H1 (cell line): ENCODE measurements around the gene MSI1. TPM values are rescaled to one million over a fixed set of nuclear protein-coding genes. Genes with fewer than 3 reads are reported as not detected.

ENCODE experiments used
- CTCF ChIA-PET: fragments of 300-600 bp; sonication (Branson Sonifier 250); formaldehyde crosslinking; loops from one replicate; lab custom pipeline; 2021; ENCODE audit not compliant: partially characterized antibody; lab: Charles Lee
- POLR2A ChIA-PET: fragments of 300-600 bp; sonication (Branson Sonifier 250); formaldehyde crosslinking; loops from one replicate; lab custom pipeline; 2021; ENCODE audit warnings: inconsistent platforms; ENCODE audit not compliant: partially characterized antibody; lab: Charles Lee
- DNase-seq, 2 experiments: peaks; one replicate each; pipeline versions ENCODE4 v3.0.0 to v3.0.0-alpha.2; 2010 to 2022; ENCODE audit warnings: low spot score in 2 of 2, low read depth in 1 of 2, mixed read lengths in 1 of 2
- FAIRE-seq: peaks from 2 replicates; lab custom pipeline; 2011; peaks lifted over from hg19 to GRCh38; lab: Jason Lieb, UNC
- H2AFZ ChIP-seq: 2 replicates; pipeline ENCODE4 v1.8.1; 2012; ENCODE audit warnings: low read length, inconsistent platforms
- H2AK5ac ChIP-seq: 2 replicates; pipeline ENCODE4 v1.6.1; 2013; ENCODE audit warnings: low read depth, low read length
- H2BK120ac ChIP-seq: replicated peaks from 2 replicates; pipeline ENCODE3; 2013; ENCODE audit warnings: low read depth, low read length, inconsistent platforms
- H2BK12ac ChIP-seq: 2 replicates; pipeline ENCODE4 v1.6.1; 2013; ENCODE audit warnings: low read depth, low read length
- H2BK15ac ChIP-seq: 2 replicates; pipeline ENCODE4 v1.6.1; 2013; ENCODE audit warnings: low read length
- H2BK20ac ChIP-seq: 2 replicates; pipeline ENCODE4 v1.6.1; 2013; ENCODE audit warnings: low read length
- H2BK5ac ChIP-seq: 2 replicates; pipeline ENCODE4 v1.6.1; 2013; ENCODE audit warnings: low read depth, low read length
- H3K14ac ChIP-seq: 2 replicates; pipeline ENCODE4 v1.6.1; 2013; ENCODE audit warnings: inconsistent platforms; ENCODE audit not compliant: insufficient read length
- H3K18ac ChIP-seq: 2 replicates; pipeline ENCODE4 v1.6.1; 2013; ENCODE audit warnings: low read length; ENCODE audit errors: extremely low read depth
- H3K23ac ChIP-seq: 2 replicates; pipeline ENCODE4 v1.6.1; 2013; ENCODE audit warnings: inconsistent platforms; ENCODE audit not compliant: insufficient read length
- H3K23me2 ChIP-seq: 2 replicates; pipeline ENCODE4 v1.6.1; 2013; ENCODE audit warnings: low read depth, low read length
- H3K27ac ChIP-seq: 2 replicates; pipeline ENCODE4 v1.6.1; 2011; ENCODE audit warnings: low read depth, low read length, inconsistent platforms
- H3K27me3 ChIP-seq, 4 experiments: replicated peaks in 1 of 4; 1 replicate in 1 of 4; 2 replicates in 3 of 4; pipeline versions ENCODE4 v1.6.1 to v1.8.1; 2011 to 2013; ENCODE audit warnings: low read length in 3 of 4, mild to moderate bottlenecking in 3 of 4, inconsistent platforms in 2 of 4, mixed read lengths in 2 of 4, moderate library complexity in 1 of 4; ENCODE audit not compliant: control insufficient read depth in 3 of 4, insufficient read depth in 3 of 4; ENCODE audit errors: extremely low read depth in 1 of 4
- H3K36me3 ChIP-seq, 4 experiments: 2 replicates each; pipeline versions ENCODE4 v1.6.1 to v1.8.1; 2011 to 2013; ENCODE audit warnings: mild to moderate bottlenecking in 4 of 4, low read length in 3 of 4, moderate library complexity in 2 of 4, control low read depth in 1 of 4, inconsistent platforms in 1 of 4; ENCODE audit not compliant: insufficient read depth in 4 of 4, control insufficient read depth in 2 of 4
- H3K4ac ChIP-seq: replicated peaks from 2 replicates; pipeline ENCODE3; 2013; ENCODE audit warnings: low read length, low read depth, mixed read lengths, inconsistent platforms; ENCODE audit not compliant: insufficient read length
- H3K4me1 ChIP-seq, 4 experiments: replicated peaks in 1 of 4; 1 replicate in 1 of 4; 2 replicates in 3 of 4; pipeline versions ENCODE4 v1.6.1 to v1.8.1; 2011 to 2013; ENCODE audit warnings: low read length in 3 of 4, inconsistent platforms in 2 of 4, mixed read lengths in 1 of 4; ENCODE audit not compliant: insufficient read depth in 4 of 4, control insufficient read depth in 3 of 4
- H3K4me2 ChIP-seq, 2 experiments: 2 replicates each; pipeline versions ENCODE4 v1.6.1 to v1.8.1; 2011 to 2013; ENCODE audit warnings: low read depth in 2 of 2, low read length in 2 of 2, control low read depth in 1 of 2, inconsistent platforms in 1 of 2, mild to moderate bottlenecking in 1 of 2; ENCODE audit not compliant: insufficient read depth in 1 of 2
- H3K4me3 ChIP-seq, 4 experiments: fragments of 200-600, 300-600 bp in 1 of 4; sonication (generic), shearing (Covaris generic), sonication (Bioruptor Twin) in 1 of 4; 2 replicates each; pipeline versions ENCODE4 v1.5.1 to v1.8.1; 2011 to 2016; ENCODE audit warnings: low read length in 4 of 4, low read depth in 3 of 4, control low read depth in 2 of 4, inconsistent platforms in 2 of 4, mild to moderate bottlenecking in 2 of 4, mixed read lengths in 1 of 4, moderate library complexity in 1 of 4; ENCODE audit not compliant: insufficient read depth in 2 of 4; ENCODE audit errors: extremely low read depth in 1 of 4
- H3K56ac ChIP-seq: replicated peaks from 2 replicates; pipeline ENCODE3; 2013; ENCODE audit warnings: low read depth, mild to moderate bottlenecking, mixed read lengths, low read length, inconsistent platforms; ENCODE audit not compliant: insufficient read length
- H3K79me1 ChIP-seq: 2 replicates; pipeline ENCODE4 v1.6.1; 2013; ENCODE audit warnings: low read depth, low read length, control low read depth
- H3K79me2 ChIP-seq, 2 experiments: 2 replicates each; pipeline versions ENCODE4 v1.6.1 to v1.8.1; 2012 to 2013; ENCODE audit warnings: low read length in 2 of 2, mild to moderate bottlenecking in 2 of 2, inconsistent platforms in 1 of 2; ENCODE audit not compliant: insufficient read depth in 2 of 2, control insufficient read depth in 1 of 2
- H3K9ac ChIP-seq, 4 experiments: replicated peaks in 1 of 4; 1 replicate in 1 of 4; 2 replicates in 3 of 4; pipeline versions ENCODE4 v1.6.1 to v1.8.1; 2011 to 2013; ENCODE audit warnings: low read depth in 3 of 4, low read length in 3 of 4, control low read depth in 2 of 4, mild to moderate bottlenecking in 2 of 4, moderate library complexity in 2 of 4, inconsistent platforms in 1 of 4; ENCODE audit errors: extremely low read depth in 1 of 4
- H3K9me3 ChIP-seq, 2 experiments: 2 replicates each; pipeline versions ENCODE4 v1.6.1 to v1.8.1; 2012 to 2013; ENCODE audit warnings: mild to moderate bottlenecking in 2 of 2, moderate library complexity in 2 of 2, control low read depth in 1 of 2, inconsistent platforms in 1 of 2, low read depth in 1 of 2, low read length in 1 of 2, mixed read lengths in 1 of 2; ENCODE audit not compliant: insufficient read depth in 2 of 2
- H4K20me1 ChIP-seq, 2 experiments: replicated peaks in 1 of 2; 2 replicates each; pipeline versions ENCODE3 to v1.8.1; 2011 to 2013; ENCODE audit warnings: inconsistent platforms in 2 of 2, low read length in 2 of 2, mild to moderate bottlenecking in 1 of 2; ENCODE audit not compliant: insufficient read depth in 2 of 2, control insufficient read depth in 1 of 2
- H4K5ac ChIP-seq: 2 replicates; pipeline ENCODE4 v1.6.1; 2013; ENCODE audit warnings: low read length, low read depth, mixed read lengths, inconsistent platforms; ENCODE audit not compliant: insufficient read length
- H4K8ac ChIP-seq: 2 replicates; pipeline ENCODE4 v1.8.0; 2013; ENCODE audit warnings: mild to moderate bottlenecking, moderate library complexity, low read length, inconsistent platforms; ENCODE audit not compliant: insufficient read depth; ENCODE audit errors: extremely low read depth
- H4K91ac ChIP-seq: replicated peaks from 2 replicates; pipeline ENCODE3; 2013; ENCODE audit warnings: low read length, mixed read lengths, inconsistent platforms; ENCODE audit not compliant: insufficient read length
- CBX8 ChIP-seq: fragments of 300-800, 300-1000 bp; sonication (generic); IDR thresholded peaks from 2 replicates; pipeline ENCODE4 v1.7.1; 2016; ENCODE audit warnings: low read depth, low read length, borderline replicate concordance
- EGR1 ChIP-seq: IDR thresholded peaks from 2 replicates; pipeline ENCODE4 v1.6.1; 2011; ENCODE audit warnings: low read depth, low read length, borderline replicate concordance
- HDAC2 ChIP-seq, 2 experiments: fragments of 300-600 bp in 1 of 2; sonication (generic) in 1 of 2; IDR thresholded peaks; 2 replicates each; pipeline ENCODE4 v1.6.1; 2011 to 2012; ENCODE audit warnings: low read depth in 2 of 2, low read length in 2 of 2, mild to moderate bottlenecking in 2 of 2, moderate library complexity in 2 of 2, borderline replicate concordance in 1 of 2, inconsistent platforms in 1 of 2
- KDM5A ChIP-seq: fragments of 200-600 bp; IDR thresholded peaks from 2 replicates; pipeline ENCODE4 v1.7.1; 2012; ENCODE audit warnings: mild to moderate bottlenecking, low read length, inconsistent platforms, mixed read lengths
- POLR2A ChIP-seq, 2 experiments: IDR thresholded peaks; 1 replicate in 1 of 2; 2 replicates in 1 of 2; pipeline ENCODE4 v1.6.1; 2011; ENCODE audit warnings: low read depth in 2 of 2, low read length in 2 of 2, mild to moderate bottlenecking in 2 of 2; ENCODE audit errors: control extremely low read depth in 1 of 2
- SIRT6 ChIP-seq: IDR thresholded peaks from one replicate; pipeline ENCODE4 v1.7.1; 2012; ENCODE audit warnings: low read length, inconsistent platforms
- TEAD4 ChIP-seq: IDR thresholded peaks from 2 replicates; pipeline ENCODE4 v1.6.1; 2012; ENCODE audit warnings: low read depth, low read length, inconsistent platforms, mixed read lengths
- WGBS, 2 experiments: shearing (Covaris generic) in 1 of 2; methylation state at CpG; one replicate each; pipeline versions ENCODE4 v1.1.6 to v1.1.7; 2013 to 2015; ENCODE audit warnings: low lambda C conversion rate in 2 of 2, mixed read lengths in 2 of 2, inconsistent platforms in 1 of 2, low coverage in 1 of 2, missing lambda C conversion rate in 1 of 2; ENCODE audit not compliant: insufficient replicate concordance in 2 of 2, insufficient coverage in 1 of 2, insufficient read length in 1 of 2; ENCODE audit errors: extremely low coverage in 1 of 2, missing lambda C conversion rate in 1 of 2; 5-methylcytosine and 5-hydroxymethylcytosine counted together
- polyA plus RNA-seq, 7 experiments: library from polyadenylated mRNA; depleted of rRNA in 3 of 7; stranded (reverse) in 5 of 7; unstranded in 2 of 7; fragments of >200 nt in 5 of 7; fragments of 200-250 nt in 2 of 7; gene quantifications; 1 replicate in 5 of 7; 2 replicates in 1 of 7; 4 replicates in 1 of 7; pipeline versions ENCODE4 v1.2.1 to v1.2.3, GENCODE V29; 2011 to 2013; ENCODE audit warnings: missing spikeins in 2 of 7, mixed read lengths in 2 of 7
- total RNA-seq: library from RNA; stranded (reverse); fragmentation: NEBNext Ultra II Directional; extraction: Animal tissue kit (Norgen Biotek cat#: 25700); gene quantifications from 2 replicates; pipeline ENCODE4 v1.2.1, GENCODE V29; 2021
- TF ChIP-seq, protein P1 (sequence below): IDR thresholded peaks from 2 replicates; pipeline ENCODE4 v1.6.1; 2012; ENCODE audit warnings: inconsistent platforms
- TF ChIP-seq, protein P2 (sequence below): IDR thresholded peaks from 2 replicates; pipeline ENCODE4 v1.6.1; 2011; ENCODE audit warnings: low read length, improper control_type of control experiment
- TF ChIP-seq, protein P3 (sequence below): IDR thresholded peaks from 2 replicates; pipeline ENCODE4 v1.6.1; 2012; ENCODE audit warnings: low read length, inconsistent platforms

The MSI1 gene
- total and polyA plus RNA-seq, 2 of the 8 experiments (the other 6 are each of a cell fraction or from before 2014, with no cell fraction given), result 13.5 to 51.9 TPM

DNA sequence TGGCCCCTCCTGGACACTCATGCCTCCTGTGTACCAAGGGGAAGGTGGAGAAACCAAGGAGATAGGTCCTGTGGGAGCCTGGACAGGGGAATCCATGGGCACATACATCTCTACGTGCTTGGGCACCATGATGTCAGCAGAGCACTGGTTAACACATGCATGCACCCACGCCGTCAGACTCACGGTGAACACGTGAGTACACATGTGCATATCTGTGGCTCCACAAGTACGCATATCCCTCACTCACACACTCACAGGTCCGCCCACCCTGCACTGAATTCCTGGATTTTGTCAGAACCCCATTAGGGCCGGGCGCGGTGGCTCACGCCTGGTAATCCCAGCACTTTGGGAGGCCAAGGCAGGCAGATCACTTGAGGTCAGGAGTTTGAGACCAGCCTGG is 39.8 kb upstream of the MSI1 start:
- CTCF ChIA-PET, result interaction anchor here (0.6 to 2.0 kb wide), 5 partner anchors 22 to 104 kb away, joined by 3 to 10 read pairs (median 4); no protein-coding TSS in a partner anchor
- TF ChIP-seq TEAD4 (no peak), HDAC2 (IDR thresholded peaks at IDR 0.05; ENCODE audit: borderline replicate concordance in 1 of 2, low read depth in 2 of 2, low read length in 2 of 2) (no peak), EGR1 (no peak), CBX8 (no peak), KDM5A (no peak), SIRT6 (no peak), POLR2A (IDR thresholded peaks at IDR 0.05; ENCODE audit: control extremely low read depth in 1 of 2, low read depth in 2 of 2, low read length in 2 of 2) (no peak)
- TF ChIP-seq, protein P1, sequence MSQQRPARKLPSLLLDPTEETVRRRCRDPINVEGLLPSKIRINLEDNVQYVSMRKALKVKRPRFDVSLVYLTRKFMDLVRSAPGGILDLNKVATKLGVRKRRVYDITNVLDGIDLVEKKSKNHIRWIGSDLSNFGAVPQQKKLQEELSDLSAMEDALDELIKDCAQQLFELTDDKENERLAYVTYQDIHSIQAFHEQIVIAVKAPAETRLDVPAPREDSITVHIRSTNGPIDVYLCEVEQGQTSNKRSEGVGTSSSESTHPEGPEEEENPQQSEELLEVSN, result no peak
- TF ChIP-seq, protein P2, sequence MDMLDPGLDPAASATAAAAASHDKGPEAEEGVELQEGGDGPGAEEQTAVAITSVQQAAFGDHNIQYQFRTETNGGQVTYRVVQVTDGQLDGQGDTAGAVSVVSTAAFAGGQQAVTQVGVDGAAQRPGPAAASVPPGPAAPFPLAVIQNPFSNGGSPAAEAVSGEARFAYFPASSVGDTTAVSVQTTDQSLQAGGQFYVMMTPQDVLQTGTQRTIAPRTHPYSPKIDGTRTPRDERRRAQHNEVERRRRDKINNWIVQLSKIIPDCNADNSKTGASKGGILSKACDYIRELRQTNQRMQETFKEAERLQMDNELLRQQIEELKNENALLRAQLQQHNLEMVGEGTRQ, result no peak
- TF ChIP-seq, protein P3, sequence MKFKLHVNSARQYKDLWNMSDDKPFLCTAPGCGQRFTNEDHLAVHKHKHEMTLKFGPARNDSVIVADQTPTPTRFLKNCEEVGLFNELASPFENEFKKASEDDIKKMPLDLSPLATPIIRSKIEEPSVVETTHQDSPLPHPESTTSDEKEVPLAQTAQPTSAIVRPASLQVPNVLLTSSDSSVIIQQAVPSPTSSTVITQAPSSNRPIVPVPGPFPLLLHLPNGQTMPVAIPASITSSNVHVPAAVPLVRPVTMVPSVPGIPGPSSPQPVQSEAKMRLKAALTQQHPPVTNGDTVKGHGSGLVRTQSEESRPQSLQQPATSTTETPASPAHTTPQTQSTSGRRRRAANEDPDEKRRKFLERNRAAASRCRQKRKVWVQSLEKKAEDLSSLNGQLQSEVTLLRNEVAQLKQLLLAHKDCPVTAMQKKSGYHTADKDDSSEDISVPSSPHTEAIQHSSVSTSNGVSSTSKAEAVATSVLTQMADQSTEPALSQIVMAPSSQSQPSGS, result no peak

More for the DNA sequence above, 39.8 kb upstream of the MSI1 start:
- no peak overlapping the region for H2BK120ac ChIP-seq
- no peak for DNase-seq
- no peaks in the 10 kb centered on the region for H3K79me1 ChIP-seq
- peak overlapping the region; percentile 52; the same call in 1 of the 2 replicates for H2BK12ac ChIP-seq
- H3K4me2 ChIP-seq, result no peak overlapping the region
- H3K56ac ChIP-seq, result no peak overlapping the region
- FAIRE-seq, result no peak
- H2AFZ ChIP-seq, result no peak overlapping the region
- H3K9ac ChIP-seq, result no peak overlapping the region
- no peak overlapping the region for H3K27ac ChIP-seq
- no peak overlapping the region for H3K14ac ChIP-seq
- no peak overlapping the region for H4K8ac ChIP-seq
- no peak overlapping the region; the same call in 1 of the 2 replicates for H2AK5ac ChIP-seq
- peak overlapping the region; percentile 89 for H2BK15ac ChIP-seq
- WGBS, 2 experiments, result 93% methylated on average over 11 of the region's 11 CpGs; no CpG with 5 or more reads in 1 of the 2 experiments
- H3K4me1 ChIP-seq, result peaks cover 0 to 8% (median 2%) of the 10 kb centered on the region in 4 experiments; a peak in 3 of 7 replicates
- no peaks in the 10 kb centered on the region for H4K20me1 ChIP-seq
- no peak overlapping the region for H3K4me3 ChIP-seq
- H3K23me2 ChIP-seq, result no peaks in the 10 kb centered on the region
- POLR2A ChIA-PET, result interaction anchor here (1.9 to 2.4 kb wide), 2 partner anchors 14 to 20 kb away, joined by 8 to 10 read pairs; no protein-coding TSS in a partner anchor
- no peaks in the 10 kb centered on the region for H3K79me2 ChIP-seq
- no peak overlapping the region for H2BK20ac ChIP-seq
- no peaks in the 10 kb centered on the region for H3K36me3 ChIP-seq
- no peak overlapping the region for H2BK5ac ChIP-seq
- H3K23ac ChIP-seq, result no peak overlapping the region
- H3K27me3 ChIP-seq, result no peaks in the 10 kb centered on the region
- no peak overlapping the region for H3K18ac ChIP-seq
- H4K5ac ChIP-seq, result no peak overlapping the region
- no peaks in the 10 kb centered on the region for H3K9me3 ChIP-seq
- peak overlapping the region; percentile 22 for H4K91ac ChIP-seq
- no peak overlapping the region for H3K4ac ChIP-seq
